BLaER1 treated with 17β-estradiol and CSF1 and Interleukin-3, amounts not matched to agents 10 nM and 100 nM (cell line): ENCODE results near the gene USP7.

ENCODE experiments used
- H3K27ac ChIP-seq, 11 experiments: shearing (Covaris generic); formaldehyde crosslinking; 2 replicates each; pipeline ENCODE4 v1.8.1; 2022
- H3K27me3 ChIP-seq, 11 experiments: shearing (Covaris generic); formaldehyde crosslinking; 2 replicates each; pipeline ENCODE4 v1.8.1; 2022
- H3K36me3 ChIP-seq, 11 experiments: shearing (Covaris generic); formaldehyde crosslinking; 2 replicates each; pipeline ENCODE4 v1.8.1; 2022
- H3K4me1 ChIP-seq, 10 experiments: shearing (Covaris generic); formaldehyde crosslinking; 2 replicates each; pipeline ENCODE4 v1.8.1; 2022
- H3K4me2 ChIP-seq, 11 experiments: shearing (Covaris generic); formaldehyde crosslinking; 2 replicates each; pipeline ENCODE4 v1.8.1; 2022
- H3K4me3 ChIP-seq, 10 experiments: shearing (Covaris generic); formaldehyde crosslinking; 2 replicates each; pipeline ENCODE4 v1.8.1; 2022
- H3K9ac ChIP-seq, 11 experiments: shearing (Covaris generic); formaldehyde crosslinking; 2 replicates each; pipeline ENCODE4 v1.8.1; 2022
- H3K9me3 ChIP-seq, 11 experiments: shearing (Covaris generic); formaldehyde crosslinking; replicated peaks in 1 of 11; 2 replicates each; pipeline ENCODE4 v1.8.1; 2022
- H4K20me1 ChIP-seq, 11 experiments: shearing (Covaris generic); formaldehyde crosslinking; 2 replicates each; pipeline ENCODE4 v1.8.1; 2022
- Cebpa-rat ChIP-seq, 11 experiments: shearing (Covaris generic); IDR thresholded peaks; 2 replicates each; pipeline ENCODE4 v1.8.1; 2022

Gene USP7

DNA sequence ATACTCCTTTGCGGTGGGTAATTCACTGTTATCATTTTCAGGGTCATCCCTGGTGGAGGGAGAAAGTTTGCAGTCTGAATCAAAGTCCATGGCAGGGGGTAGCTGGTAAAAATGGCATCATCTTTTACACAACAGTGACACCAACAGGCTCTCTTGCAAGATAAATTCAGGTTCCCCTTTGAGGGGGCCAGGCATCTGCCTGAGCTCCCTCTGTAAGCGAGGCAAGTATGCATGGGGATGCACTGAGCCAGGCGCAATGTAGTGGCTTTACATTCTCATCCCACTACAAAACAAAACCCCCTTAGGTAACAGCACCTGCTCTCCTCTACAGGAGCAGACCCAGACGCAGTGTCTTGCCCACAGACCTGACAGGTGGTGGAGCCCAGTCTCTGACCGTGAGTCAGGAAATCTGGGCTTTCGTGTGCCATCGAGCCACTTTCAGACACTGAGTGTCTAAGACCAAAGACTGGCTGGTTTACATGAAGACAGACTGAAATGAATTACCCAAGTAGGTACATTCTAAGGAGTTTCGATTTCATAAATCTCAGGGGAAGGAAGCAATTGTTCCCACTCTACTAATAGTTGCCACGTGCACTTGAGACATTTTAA, 63.9 kb downstream of the USP7 start:
- H3K4me3 ChIP-seq: no peak overlapping the region
- peaks cover 13 to 92% (median 47%) of the 10 kb centered on the region in 11 experiments; a peak in 21 of 22 replicates for H4K20me1 ChIP-seq
- no peak for TF ChIP-seq Cebpa-rat (IDR thresholded peaks at IDR 0.05)
- peaks cover 0 to 14% (median 5%) of the 10 kb centered on the region in 10 experiments; a peak in 15 of 20 replicates for H3K4me1 ChIP-seq
- H3K27me3 ChIP-seq: no peaks in the 10 kb centered on the region
- no peak overlapping the region for H3K27ac ChIP-seq
- H3K9ac ChIP-seq: no peak overlapping the region
- H3K4me2 ChIP-seq: no peak overlapping the region
- peaks cover 99 to 100% (median 100%) of the 10 kb centered on the region in 11 experiments for H3K36me3 ChIP-seq
- H3K9me3 ChIP-seq: no peaks in the 10 kb centered on the region

GRCh38 chr16:8898660-8899318, 64.9 kb downstream of the USP7 start:
- no peak for TF ChIP-seq Cebpa-rat (IDR thresholded peaks at IDR 0.05)
- H3K36me3 ChIP-seq: peaks cover 99 to 100% (median 100%) of the 10 kb centered on the region in 11 experiments
- peaks cover 21 to 92% (median 48%) of the 10 kb centered on the region in 11 experiments for H4K20me1 ChIP-seq
- no peak overlapping the region for H3K27ac ChIP-seq
- no peak overlapping the region for H3K4me3 ChIP-seq
- H3K9ac ChIP-seq: no peak overlapping the region
- H3K27me3 ChIP-seq: no peaks in the 10 kb centered on the region
- H3K4me1 ChIP-seq: peaks cover 7 to 24% (median 15%) of the 10 kb centered on the region in 10 experiments
- no peaks in the 10 kb centered on the region for H3K9me3 ChIP-seq
- H3K4me2 ChIP-seq: no peak overlapping the region

GRCh38 chr16:8894736-8895334, 68.9 kb downstream of the USP7 start:
- Histone ChIP-seq H3K36me3 (peaks cover 83 to 95% (median 85%) of the 10 kb centered on the region in 11 experiments), H3K9ac (peak overlapping the region in 2 of 11 experiments; percentile 23 to 28; a peak in 4 of 22 replicates), H3K4me3 (no peak overlapping the region; a peak in 1 of 20 replicates), H3K9me3 (no peaks in the 10 kb centered on the region), H4K20me1 (peaks cover 57 to 97% (median 73%) of the 10 kb centered on the region in 11 experiments), H3K4me1 (peaks cover 39 to 64% (median 55%) of the 10 kb centered on the region in 10 experiments), H3K4me2 (peak overlapping the region in 8 of 11 experiments; percentile 67 to 89 (median 81); a peak in 12 of 22 replicates), H3K27ac (peak overlapping the region in 1 of 11 experiments; percentile 14; a peak in 1 of 22 replicates), H3K27me3 (no peaks in the 10 kb centered on the region)
- TF ChIP-seq Cebpa-rat (IDR thresholded peaks at IDR 0.05): no peak

GRCh38 chr16:8893976-8894690, 69.6 kb downstream of the USP7 start:
- peaks cover 60 to 97% (median 73%) of the 10 kb centered on the region in 11 experiments for H4K20me1 ChIP-seq

GRCh38 chr16:8893426-8893825, 70.3 kb downstream of the USP7 start:
- no peak for TF ChIP-seq Cebpa-rat (IDR thresholded peaks at IDR 0.05)
- Histone ChIP-seq H4K20me1 (peaks cover 63 to 97% (median 80%) of the 10 kb centered on the region in 11 experiments), H3K4me2 (peak overlapping the region; percentile 67 to 89 (median 83)), H3K9ac (peak overlapping the region in 9 of 11 experiments; percentile 5 to 74 (median 25); a peak in 9 of 22 replicates), H3K4me3 (peak overlapping the region in 1 of 10 experiments; percentile 5; a peak in 1 of 20 replicates), H3K27ac (peak overlapping the region in 2 of 11 experiments; percentile 9 to 74; a peak in 3 of 22 replicates), H3K27me3 (no peaks in the 10 kb centered on the region), H3K36me3 (peaks cover 77 to 95% (median 83%) of the 10 kb centered on the region in 11 experiments), H3K4me1 (peaks cover 39 to 77% (median 68%) of the 10 kb centered on the region in 10 experiments), H3K9me3 (no peaks in the 10 kb centered on the region)

More at GRCh38 chr16:8893976-8894690, 69.6 kb downstream of the USP7 start:
- Histone ChIP-seq H3K4me3 (no peak overlapping the region; a peak in 1 of 20 replicates), H3K9ac (peak overlapping the region in 9 of 11 experiments; percentile 5 to 74 (median 25); a peak in 13 of 22 replicates), H3K4me2 (peak overlapping the region; percentile 67 to 89 (median 83); a peak in 21 of 22 replicates), H3K9me3 (no peaks in the 10 kb centered on the region), H3K4me1 (peaks cover 39 to 71% (median 61%) of the 10 kb centered on the region in 10 experiments), H3K36me3 (peaks cover 83 to 95% (median 85%) of the 10 kb centered on the region in 11 experiments), H3K27ac (peak overlapping the region in 2 of 11 experiments; percentile 9 to 14; a peak in 2 of 22 replicates), H3K27me3 (no peaks in the 10 kb centered on the region)
- no peak for TF ChIP-seq Cebpa-rat (IDR thresholded peaks at IDR 0.05)

- peak overlapping the region; percentile 67 to 89 (median 83) for H3K4me2 ChIP-seq
- no peak for TF ChIP-seq Cebpa-rat (IDR thresholded peaks at IDR 0.05)
- H3K4me3 ChIP-seq: peak overlapping the region in 3 of 10 experiments; percentile 7 to 32 (median 16); a peak in 4 of 20 replicates
- no peaks in the 10 kb centered on the region for H3K27me3 ChIP-seq
- peak overlapping the region; percentile 44 to 74 (median 60); a peak in 21 of 22 replicates for H3K9ac ChIP-seq
- H3K27ac ChIP-seq: peak overlapping the region; percentile 1 to 78 (median 65); a peak in 21 of 22 replicates
- no peaks in the 10 kb centered on the region for H3K9me3 ChIP-seq
- H3K36me3 ChIP-seq: peaks cover 74 to 95% (median 80%) of the 10 kb centered on the region in 11 experiments
- H3K4me1 ChIP-seq: peaks cover 44 to 88% (median 81%) of the 10 kb centered on the region in 10 experiments
- peaks cover 69 to 100% (median 89%) of the 10 kb centered on the region in 11 experiments for H4K20me1 ChIP-seq
These were observed 71.6 kb downstream of the USP7 start for GRCh38 chr16:8892101-8892575.

DNA sequence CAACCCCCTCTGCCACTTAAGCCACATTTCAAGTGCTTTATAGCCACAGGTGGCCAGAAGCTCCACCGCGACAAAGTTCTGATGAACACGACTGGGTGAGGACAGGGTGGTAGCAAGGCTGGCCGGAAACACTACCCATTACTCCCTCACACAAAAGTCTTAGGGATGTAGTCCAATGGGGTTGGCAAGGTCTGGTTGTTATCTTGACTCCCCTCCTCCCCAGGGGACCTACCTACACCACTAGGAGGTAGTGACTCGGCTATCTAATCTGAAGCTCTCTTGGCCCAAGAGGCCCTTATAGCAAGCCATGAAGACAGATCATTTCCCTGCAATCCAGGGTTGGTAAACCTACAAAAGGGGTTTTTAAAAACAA, 73.2 kb downstream of the USP7 start:
- Histone ChIP-seq H3K4me3 (no peak overlapping the region; a peak in 1 of 20 replicates), H3K36me3 (peaks cover 58 to 79% (median 66%) of the 10 kb centered on the region in 11 experiments), H3K27ac (peak overlapping the region in 6 of 11 experiments; percentile 9 to 78 (median 74); a peak in 9 of 22 replicates), H3K4me1 (peaks cover 60 to 99% (median 96%) of the 10 kb centered on the region in 10 experiments), H4K20me1 (peaks cover 74 to 100% (median 99%) of the 10 kb centered on the region in 11 experiments), H3K4me2 (peak overlapping the region in 9 of 11 experiments; percentile 6 to 89 (median 77); a peak in 14 of 22 replicates), H3K9me3 (no peaks in the 10 kb centered on the region), H3K9ac (peak overlapping the region in 5 of 11 experiments; percentile 20 to 74 (median 58); a peak in 3 of 22 replicates), H3K27me3 (no peaks in the 10 kb centered on the region)
- TF ChIP-seq Cebpa-rat (IDR thresholded peaks at IDR 0.05): no peak
